ENCODE results near the gene PRG3. TPM values are rescaled to one million over a fixed set of nuclear protein-coding genes. Genes with fewer than 3 reads are reported as not detected.
A peak's percentile ranks its signal among the peaks of the same experiment; 100 is the strongest.

The PRG3 gene
- total RNA-seq, 2 experiments from 2014 or later: not detected

DNA sequence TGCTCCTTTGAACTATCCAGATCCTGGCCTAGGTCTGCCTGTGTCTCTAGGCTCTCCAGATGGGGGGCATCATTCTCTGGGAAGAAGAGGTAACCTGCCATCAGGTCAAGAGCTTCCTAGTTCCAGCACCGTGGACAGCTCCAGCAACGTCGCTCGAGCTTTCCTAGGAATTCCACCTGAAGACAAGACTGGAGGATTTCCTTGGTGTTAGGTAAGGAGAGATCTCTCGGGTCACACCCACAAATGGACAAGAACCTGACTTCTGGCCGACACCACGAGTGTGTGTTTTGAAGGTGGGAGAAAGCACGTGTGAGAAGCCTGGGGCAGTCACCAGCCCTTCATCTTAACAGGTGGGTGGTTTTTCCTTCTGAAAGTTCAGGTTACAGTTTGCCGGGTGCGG is 1.2 kb downstream of the PRG3 start:
- ATAC-seq: no peak
- H3K4me3 Mint-ChIP-seq: no peak overlapping the region

GRCh38 chr11:57378186-57378585 is 2.8 kb downstream of the PRG3 start:
- CTCF ChIA-PET: interaction anchor here (1.1 kb wide), 1 partner anchor 32 kb away, joined by 3 read pairs; no protein-coding TSS in a partner anchor
- no peak overlapping the region for H3K4me3 Mint-ChIP-seq
- DNase-seq (no peak), ATAC-seq (no peak)
- POLR2A ChIA-PET: no interaction called here
- H3K36me3 Mint-ChIP-seq (ENCODE audit: low read depth): no peaks in the 10 kb centered on the region
- H3K27ac Mint-ChIP-seq: no peak overlapping the region
- no peaks in the 10 kb centered on the region for H3K4me1 Mint-ChIP-seq (ENCODE audit: low read depth)
- H3K27me3 Mint-ChIP-seq (ENCODE audit: low read depth): peaks cover 5% of the 10 kb centered on the region
- no peaks in the 10 kb centered on the region for H3K9me3 Mint-ChIP-seq (ENCODE audit: insufficient read depth)

More for the DNA sequence above, 1.2 kb downstream of the PRG3 start:
- Mint-ChIP-seq H3K27me3 (ENCODE audit: low read depth) (peaks cover 11% of the 10 kb centered on the region), H3K4me1 (ENCODE audit: low read depth) (no peaks in the 10 kb centered on the region), H3K9me3 (ENCODE audit: insufficient read depth) (no peaks in the 10 kb centered on the region), H3K27ac (no peak overlapping the region), H3K36me3 (ENCODE audit: low read depth) (no peaks in the 10 kb centered on the region)
- CTCF ChIA-PET: no interaction called here
- POLR2A ChIA-PET: no interaction called here
- DNase-seq: peak; percentile 21

DNA sequence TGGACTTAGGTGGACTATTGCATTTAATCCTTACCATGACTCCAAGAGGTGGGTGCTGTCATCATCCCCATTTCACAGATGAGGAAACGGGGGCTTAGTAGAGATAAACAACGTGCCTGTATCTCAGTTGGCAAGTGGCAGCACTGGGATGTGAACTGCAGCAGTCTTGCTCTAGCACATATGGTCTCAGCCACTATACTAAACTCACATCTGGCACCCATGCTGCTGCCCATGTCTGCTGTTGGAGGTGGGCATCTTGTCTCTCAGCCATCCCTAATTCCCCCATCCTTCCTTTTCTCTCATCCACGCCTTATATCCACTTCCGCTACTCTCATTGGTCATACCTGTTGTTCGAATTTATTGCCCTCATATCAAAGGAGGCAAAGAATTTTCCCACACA is 3.8 kb downstream of the PRG3 start:
- no peak overlapping the region for H3K4me3 Mint-ChIP-seq
- no peak overlapping the region for H3K27ac Mint-ChIP-seq
- ChIA-PET CTCF (no interaction called here), POLR2A (interaction anchor here (0.7 kb wide), 1 partner anchor 267 kb away, joined by 3 read pairs; no protein-coding TSS in a partner anchor)
- peaks cover 5% of the 10 kb centered on the region for H3K27me3 Mint-ChIP-seq (ENCODE audit: low read depth)
- no peaks in the 10 kb centered on the region for H3K9me3 Mint-ChIP-seq (ENCODE audit: insufficient read depth)
- no peak for DNase-seq
- no peaks in the 10 kb centered on the region for H3K36me3 Mint-ChIP-seq (ENCODE audit: low read depth)
- ATAC-seq: no peak
- no peaks in the 10 kb centered on the region for H3K4me1 Mint-ChIP-seq (ENCODE audit: low read depth)

GRCh38 chr11:57376095-57377090 is 4.6 kb downstream of the PRG3 start:
- ChIA-PET POLR2A (interaction anchor here (0.7 kb wide), 1 partner anchor 268 kb away, joined by 3 read pairs; no protein-coding TSS in a partner anchor), CTCF (no interaction called here)
- Mint-ChIP-seq H3K36me3 (ENCODE audit: low read depth) (no peaks in the 10 kb centered on the region), H3K27ac (no peak overlapping the region), H3K9me3 (ENCODE audit: insufficient read depth) (no peaks in the 10 kb centered on the region), H3K4me1 (ENCODE audit: low read depth) (no peaks in the 10 kb centered on the region), H3K4me3 (no peak overlapping the region), H3K27me3 (ENCODE audit: low read depth) (peaks cover 5% of the 10 kb centered on the region)
- ATAC-seq (no peak), DNase-seq (no peak)

DNA sequence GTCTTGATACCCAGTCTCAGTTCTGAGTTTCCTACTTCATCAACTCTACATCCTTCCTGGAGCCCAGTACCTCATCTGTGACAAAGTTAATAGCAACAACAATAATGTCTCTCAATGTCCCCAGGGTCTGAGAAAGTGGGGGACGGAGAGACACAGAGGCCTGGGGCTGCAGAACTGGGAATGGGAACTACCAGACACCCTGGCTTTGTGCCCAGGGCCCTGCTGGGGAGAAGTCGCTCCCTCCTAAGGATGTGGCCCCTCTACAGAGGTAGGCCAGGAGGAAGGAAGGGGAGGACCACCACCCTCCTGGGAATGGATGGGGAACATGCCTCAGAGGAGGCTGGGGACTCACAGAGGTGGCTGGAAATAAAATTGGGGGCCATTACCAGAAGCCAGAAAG is 5.5 kb downstream of the PRG3 start:
- Mint-ChIP-seq H3K4me3 (no peak overlapping the region), H3K9me3 (ENCODE audit: insufficient read depth) (no peaks in the 10 kb centered on the region), H3K27ac (no peak overlapping the region), H3K27me3 (ENCODE audit: low read depth) (peaks cover 5% of the 10 kb centered on the region), H3K4me1 (ENCODE audit: low read depth) (no peaks in the 10 kb centered on the region), H3K36me3 (ENCODE audit: low read depth) (no peaks in the 10 kb centered on the region)
- ATAC-seq (no peak), DNase-seq (no peak)
- CTCF ChIA-PET: no interaction called here
- POLR2A ChIA-PET: no interaction called here

- Mint-ChIP-seq H3K27ac (no peak overlapping the region), H3K9me3 (ENCODE audit: insufficient read depth) (no peaks in the 10 kb centered on the region), H3K36me3 (ENCODE audit: low read depth) (no peaks in the 10 kb centered on the region), H3K27me3 (ENCODE audit: low read depth) (peaks cover 3% of the 10 kb centered on the region), H3K4me1 (ENCODE audit: low read depth) (no peaks in the 10 kb centered on the region), H3K4me3 (no peak overlapping the region)
- DNase-seq (no peak), ATAC-seq (no peak)
- ChIA-PET POLR2A (no interaction called here), CTCF (no interaction called here)
Measured at GRCh38 chr11:57374966-57375365, 6.0 kb downstream of the PRG3 start.

DNA sequence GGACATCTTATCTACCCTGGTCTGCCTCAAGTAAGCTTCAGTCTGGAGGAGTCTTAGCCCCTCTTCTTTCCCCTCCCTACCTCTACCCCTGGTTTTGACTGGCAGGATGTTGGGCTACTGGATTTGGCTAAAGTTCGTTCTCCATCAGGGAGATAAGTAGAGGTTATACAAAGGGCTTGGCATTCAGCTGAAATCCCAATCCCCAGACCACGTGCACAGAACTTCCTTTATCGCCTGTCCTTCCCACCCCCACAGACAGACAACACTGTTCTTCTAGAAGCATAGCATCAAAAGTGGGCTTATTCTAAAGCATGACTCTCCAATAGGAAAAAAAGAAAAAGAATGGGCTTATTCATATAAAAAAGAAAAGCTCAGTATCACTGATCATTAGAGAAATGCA is 7.8 kb downstream of the PRG3 start:
- H3K4me1 Mint-ChIP-seq (ENCODE audit: low read depth): no peaks in the 10 kb centered on the region
- ChIA-PET CTCF (interaction anchor here (1.1 kb wide), 1 partner anchor 120 kb away, joined by 3 read pairs; no protein-coding TSS in a partner anchor), POLR2A (no interaction called here)
- no peaks in the 10 kb centered on the region for H3K36me3 Mint-ChIP-seq (ENCODE audit: low read depth)
- H3K27ac Mint-ChIP-seq: no peak overlapping the region
- ATAC-seq (no peak), DNase-seq (no peak)
- H3K4me3 Mint-ChIP-seq: no peak overlapping the region
- H3K9me3 Mint-ChIP-seq (ENCODE audit: insufficient read depth): no peaks in the 10 kb centered on the region
- H3K27me3 Mint-ChIP-seq (ENCODE audit: low read depth): peaks cover 3% of the 10 kb centered on the region

DNA sequence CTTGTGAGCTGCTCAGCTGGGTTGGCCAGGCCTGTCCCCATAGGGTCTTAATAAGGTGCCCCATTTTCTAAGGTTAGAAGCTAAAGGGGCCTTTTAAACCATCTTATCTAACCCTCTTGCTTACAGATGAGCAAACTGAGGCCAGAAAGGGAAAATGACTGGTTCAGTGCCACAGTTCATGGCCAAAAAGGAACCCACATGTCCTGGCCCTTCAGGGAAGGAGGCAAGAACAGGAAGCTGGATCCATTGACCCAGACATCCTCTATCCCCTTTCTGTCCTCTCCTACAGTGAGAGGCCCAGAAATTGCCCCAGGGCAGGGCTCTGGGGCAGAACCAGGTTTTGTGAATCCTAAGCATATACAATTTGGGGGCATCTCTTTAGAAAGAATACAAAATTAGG is 10.0 kb downstream of the PRG3 start:
- Mint-ChIP-seq H3K4me3 (no peak overlapping the region), H3K36me3 (ENCODE audit: low read depth) (no peaks in the 10 kb centered on the region), H3K27me3 (ENCODE audit: low read depth) (no peaks in the 10 kb centered on the region), H3K27ac (no peak overlapping the region), H3K4me1 (ENCODE audit: low read depth) (no peaks in the 10 kb centered on the region), H3K9me3 (ENCODE audit: insufficient read depth) (no peaks in the 10 kb centered on the region)
- ChIA-PET POLR2A (no interaction called here), CTCF (no interaction called here)
- DNase-seq: no peak
- no peak for ATAC-seq

- CTCF ChIA-PET: no interaction called here
- no peaks in the 10 kb centered on the region for H3K27me3 Mint-ChIP-seq (ENCODE audit: low read depth)
- no peaks in the 10 kb centered on the region for H3K36me3 Mint-ChIP-seq (ENCODE audit: low read depth)
- DNase-seq (no peak), ATAC-seq (no peak)
- no peak overlapping the region for H3K4me3 Mint-ChIP-seq
- H3K9me3 Mint-ChIP-seq (ENCODE audit: insufficient read depth): no peaks in the 10 kb centered on the region
- POLR2A ChIA-PET: no interaction called here
- no peak overlapping the region for H3K27ac Mint-ChIP-seq
- H3K4me1 Mint-ChIP-seq (ENCODE audit: low read depth): no peaks in the 10 kb centered on the region
Measured at GRCh38 chr11:57370251-57370650, 10.7 kb downstream of the PRG3 start.

DNA sequence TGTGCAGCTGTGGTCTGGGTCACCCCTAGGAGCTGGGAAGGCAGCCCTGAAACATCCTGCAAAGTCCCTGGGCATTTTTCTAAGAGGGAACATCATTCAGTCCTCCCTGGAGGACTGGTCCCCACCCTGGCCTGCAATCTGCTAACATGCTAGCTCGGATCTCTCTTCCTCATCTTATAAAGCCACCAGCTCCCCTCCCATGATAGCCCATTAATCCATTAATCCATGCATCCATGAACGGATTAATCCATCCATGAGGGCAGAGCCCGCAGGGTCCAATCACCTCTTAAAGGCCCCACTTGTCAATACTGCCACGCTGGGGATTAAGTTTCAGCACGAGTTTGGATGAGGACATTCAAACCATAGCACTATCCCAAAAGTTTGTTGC is 12.1 kb downstream of the PRG3 start:
- Mint-ChIP-seq H3K27ac (no peak overlapping the region), H3K27me3 (ENCODE audit: low read depth) (no peaks in the 10 kb centered on the region), H3K4me3 (no peak overlapping the region), H3K9me3 (ENCODE audit: insufficient read depth) (no peaks in the 10 kb centered on the region), H3K4me1 (ENCODE audit: low read depth) (no peaks in the 10 kb centered on the region), H3K36me3 (ENCODE audit: low read depth) (no peaks in the 10 kb centered on the region)
- ChIA-PET CTCF (no interaction called here), POLR2A (no interaction called here)
- no peak for ATAC-seq
- DNase-seq: no peak

DNA sequence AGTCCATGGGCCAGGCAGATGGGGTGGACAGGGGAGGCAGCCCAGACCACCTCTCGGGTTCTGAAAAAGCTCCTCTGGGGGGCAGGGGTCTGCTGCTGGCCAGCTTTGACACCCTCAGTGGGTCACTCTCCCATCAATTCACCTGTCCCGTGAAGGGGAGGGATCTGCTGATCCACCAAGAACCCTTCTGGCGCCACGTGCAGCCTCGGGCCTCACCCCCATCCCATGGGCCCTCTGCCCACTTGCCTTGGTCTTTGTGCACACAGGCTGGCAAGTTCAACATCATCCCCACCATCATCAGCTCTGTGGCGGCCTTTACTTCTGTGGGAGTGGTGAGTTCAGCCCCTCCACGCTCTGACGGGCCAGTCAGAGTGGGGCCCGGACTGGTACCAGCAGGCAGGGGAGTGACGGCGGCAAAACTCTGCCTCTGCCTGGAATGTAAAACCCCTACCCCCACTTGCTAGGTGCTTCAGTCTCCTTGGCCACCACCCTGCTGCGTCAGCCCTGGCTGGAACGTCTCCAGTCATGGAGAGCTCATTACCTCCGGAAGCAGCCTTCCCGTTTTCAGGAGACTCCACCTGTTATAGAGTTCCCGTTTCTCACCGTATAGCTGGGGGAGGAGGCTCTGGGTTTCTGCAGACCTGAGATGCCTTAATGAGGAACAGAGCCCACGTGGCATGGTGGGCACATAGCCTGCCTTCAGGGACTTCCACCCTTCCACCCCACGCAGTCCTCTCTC is 12.7 kb downstream of the PRG3 start:
- Mint-ChIP-seq H3K36me3 (ENCODE audit: low read depth) (no peaks in the 10 kb centered on the region), H3K27ac (no peak overlapping the region), H3K4me3 (no peak overlapping the region), H3K4me1 (ENCODE audit: low read depth) (no peaks in the 10 kb centered on the region), H3K27me3 (ENCODE audit: low read depth) (no peaks in the 10 kb centered on the region), H3K9me3 (ENCODE audit: insufficient read depth) (no peaks in the 10 kb centered on the region)
- ATAC-seq: no peak
- ChIA-PET CTCF (no interaction called here), POLR2A (no interaction called here)
- no peak for DNase-seq

- ATAC-seq (no peak), DNase-seq (no peak)
- Mint-ChIP-seq H3K4me1 (ENCODE audit: low read depth) (no peaks in the 10 kb centered on the region), H3K9me3 (ENCODE audit: insufficient read depth) (no peaks in the 10 kb centered on the region), H3K27ac (peak overlapping the region; percentile 33), H3K27me3 (ENCODE audit: low read depth) (peaks cover 3% of the 10 kb centered on the region), H3K36me3 (ENCODE audit: low read depth) (no peaks in the 10 kb centered on the region), H3K4me3 (no peak overlapping the region)
- ChIA-PET CTCF (no interaction called here), POLR2A (no interaction called here)
Measured at GRCh38 chr11:57364851-57365660, 15.9 kb downstream of the PRG3 start.
